Activated CD4-positive, alpha-beta T cell treated with anti-CD3 and anti-CD28 coated beads, Interleukin-2, Interleukin-6, amounts not matched to agents 100 ng/mL and 50 ng/mL, durations not matched to agents 16 hours and 8 hours (primary cell): Measurements from ENCODE around the gene GNG13.

ENCODE experiments used
- DNase-seq: peaks from one replicate; pipeline ENCODE4 v3.0.0-alpha.2; 2020

The GNG13 gene

DNA sequence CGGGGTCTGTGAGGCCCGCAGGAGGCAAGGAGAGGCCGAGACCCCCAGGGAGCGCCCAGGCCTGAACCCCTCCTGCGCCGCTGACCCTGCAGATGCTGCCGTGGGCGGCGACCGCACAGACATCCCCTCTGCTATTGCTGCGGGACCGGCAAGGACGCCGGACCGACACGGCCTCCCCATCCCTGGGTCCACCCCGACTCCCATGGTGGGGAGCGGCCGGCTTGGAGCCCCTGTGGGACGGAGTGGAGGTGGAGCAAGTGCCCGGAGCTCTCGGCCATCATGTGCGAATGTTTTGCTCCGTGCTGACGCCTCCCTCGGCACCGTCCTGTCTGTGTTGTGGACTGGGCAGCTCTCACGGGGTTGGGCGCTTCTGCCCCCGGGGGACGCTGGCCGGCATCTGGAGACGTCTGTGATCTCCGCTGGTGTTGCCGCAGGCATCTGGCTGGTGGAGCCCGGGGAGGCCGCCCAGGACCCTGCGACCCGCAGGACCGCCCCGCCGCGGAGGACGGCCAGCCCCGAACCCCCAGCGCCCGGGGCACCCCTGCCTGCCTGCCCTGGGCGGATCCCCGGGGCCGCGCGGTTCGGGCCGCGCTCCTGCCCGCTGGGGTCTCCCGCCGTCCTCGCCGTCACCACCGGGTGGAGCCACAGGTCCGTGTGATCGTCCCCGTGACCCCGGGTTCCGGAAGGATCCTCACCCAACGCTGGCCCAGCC, 12.8 kb upstream of the GNG13 start:
- DNase-seq = peak; percentile 64

- no peak for DNase-seq
These were observed 7.5 kb upstream of the GNG13 start for GRCh38 chr16:808085-808386.

- DNase-seq = peak; percentile 94
These were observed 7.0 kb upstream of the GNG13 start for GRCh38 chr16:807347-808084.

GRCh38 chr16:805474-805873, 4.9 kb upstream of the GNG13 start:
- DNase-seq = no peak

GRCh38 chr16:804193-805048, 3.9 kb upstream of the GNG13 start:
- DNase-seq = no peak

- DNase-seq = no peak
These were observed 3.2 kb upstream of the GNG13 start for GRCh38 chr16:803754-804080.

DNA sequence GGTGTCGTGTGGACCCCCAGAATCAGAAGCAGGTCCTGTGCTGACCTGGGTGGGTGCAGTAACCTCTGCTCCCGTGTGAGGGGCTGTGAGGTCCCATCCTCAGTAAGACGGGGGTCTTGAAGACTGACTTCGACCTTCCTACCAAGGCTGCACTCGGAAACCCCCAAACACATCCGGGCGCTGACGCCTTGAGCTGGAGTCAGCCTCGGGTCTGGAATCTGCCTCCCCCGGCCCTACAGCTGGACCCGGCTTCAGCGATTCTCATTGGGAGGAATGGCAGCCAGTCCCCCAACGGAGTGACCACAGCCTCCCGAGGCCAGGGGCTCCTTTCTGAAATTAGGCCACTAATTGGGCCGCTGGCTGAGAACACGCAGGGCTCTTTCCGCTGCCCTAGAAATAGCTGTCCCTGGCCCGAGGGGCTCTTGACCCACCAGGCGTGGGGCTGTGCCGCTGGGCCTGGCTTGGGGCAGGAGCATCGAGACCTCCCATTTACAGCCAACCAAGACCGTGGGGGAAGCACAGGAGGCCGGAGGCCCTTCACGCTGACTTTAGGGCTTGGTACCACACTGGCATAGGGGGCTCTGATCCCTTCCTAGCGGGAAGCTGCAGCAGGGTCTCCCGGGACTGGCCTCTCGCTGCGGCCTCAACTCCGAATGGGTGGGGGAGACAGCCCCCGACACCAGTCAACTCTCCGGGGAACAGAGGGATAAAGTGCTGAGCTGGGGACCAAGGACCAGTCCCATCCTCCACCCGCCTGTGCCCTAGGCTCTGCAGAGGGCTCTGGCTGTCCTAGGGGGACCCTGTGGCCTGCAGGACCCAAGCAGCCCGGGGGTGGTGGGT, 2.6 kb upstream of the GNG13 start:
- no peak for DNase-seq

DNA sequence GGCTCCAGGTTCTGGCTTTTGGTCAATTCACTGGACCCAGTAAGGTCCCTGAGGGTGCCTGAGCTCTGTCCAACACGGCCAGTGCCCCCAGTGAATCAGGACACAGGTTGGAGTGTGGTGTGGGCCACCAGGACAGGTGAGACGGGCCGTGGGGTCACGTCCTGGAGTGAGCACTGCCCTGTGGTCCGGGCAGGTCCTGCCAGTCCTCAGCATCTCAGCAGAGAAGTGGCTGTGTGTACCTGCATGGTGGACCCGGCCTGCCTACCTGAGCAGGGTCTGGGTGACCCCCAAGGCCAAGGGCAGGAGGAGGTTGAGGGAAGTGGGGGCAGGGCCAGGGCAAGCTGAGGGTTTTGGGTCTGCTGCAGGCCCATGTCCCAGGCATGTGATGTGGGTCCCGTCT, 1.9 kb upstream of the GNG13 start:
- no peak for DNase-seq

DNA sequence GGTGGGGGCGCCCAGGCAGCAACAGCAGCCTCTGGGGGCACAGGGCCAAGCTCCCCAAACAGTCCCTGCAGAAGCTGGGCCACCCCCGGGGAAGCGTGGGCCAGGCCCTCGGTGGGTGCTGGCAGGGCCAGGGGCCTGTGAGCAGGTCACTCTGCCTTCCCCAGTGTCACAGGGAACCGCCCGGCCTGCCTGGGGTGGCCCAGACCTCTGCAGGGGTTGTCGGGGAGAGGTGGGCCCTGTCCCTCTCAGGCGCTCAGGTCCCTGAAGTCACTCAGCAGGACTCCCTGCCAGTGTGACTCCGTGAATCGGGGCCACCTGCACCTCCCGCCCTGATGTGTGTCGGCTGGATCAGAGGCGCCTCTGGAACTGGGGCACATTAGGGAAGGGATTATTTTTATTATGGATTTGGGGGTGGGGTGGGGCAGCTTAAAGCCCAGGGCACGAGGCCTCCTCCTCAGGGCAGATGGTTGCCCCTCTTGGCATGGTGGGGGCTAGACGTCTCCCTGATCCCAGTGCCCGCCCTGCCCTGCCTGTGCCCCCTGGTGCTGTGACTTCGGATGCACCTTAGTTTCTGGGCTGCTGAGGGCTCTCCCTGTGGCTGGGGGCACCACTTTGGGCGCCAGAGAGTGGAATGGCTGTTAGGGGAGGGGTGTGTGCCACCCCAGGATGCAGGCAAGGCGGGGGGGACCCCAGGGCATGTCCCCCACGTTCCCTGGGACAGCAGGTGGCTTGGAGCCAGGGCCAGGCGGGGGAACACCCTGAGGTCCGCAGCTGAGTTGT, 1.2 kb upstream of the GNG13 start:
- DNase-seq = no peak

- no peak for DNase-seq
These were observed 439 bp upstream of the GNG13 start for GRCh38 chr16:800834-801511.

- DNase-seq = no peak
These were observed 1.2 kb downstream of the GNG13 start for GRCh38 chr16:799111-799947.

GRCh38 chr16:798666-799065, 1.9 kb downstream of the GNG13 start:
- DNase-seq = no peak

GRCh38 chr16:797686-798085, 2.8 kb downstream of the GNG13 start:
- no peak for DNase-seq

DNA sequence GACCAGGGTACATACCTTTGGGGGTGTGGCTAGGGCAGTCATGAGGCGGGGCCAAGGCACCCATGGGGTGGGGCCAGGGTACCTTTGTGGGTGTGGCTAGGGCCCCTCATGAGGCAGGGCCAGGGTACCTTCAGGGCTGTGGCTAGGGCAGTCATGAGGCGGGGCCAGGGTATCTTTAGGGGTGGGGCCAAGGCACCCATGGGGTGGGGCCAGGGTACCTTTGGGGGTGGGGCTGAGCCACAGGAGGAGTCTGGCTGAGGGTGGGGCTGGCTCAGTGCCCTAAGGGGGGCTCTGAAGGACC, 3.5 kb downstream of the GNG13 start:
- peak; percentile 55 for DNase-seq

- no peak for DNase-seq
These were observed 4.0 kb downstream of the GNG13 start for GRCh38 chr16:796296-797119.

DNA sequence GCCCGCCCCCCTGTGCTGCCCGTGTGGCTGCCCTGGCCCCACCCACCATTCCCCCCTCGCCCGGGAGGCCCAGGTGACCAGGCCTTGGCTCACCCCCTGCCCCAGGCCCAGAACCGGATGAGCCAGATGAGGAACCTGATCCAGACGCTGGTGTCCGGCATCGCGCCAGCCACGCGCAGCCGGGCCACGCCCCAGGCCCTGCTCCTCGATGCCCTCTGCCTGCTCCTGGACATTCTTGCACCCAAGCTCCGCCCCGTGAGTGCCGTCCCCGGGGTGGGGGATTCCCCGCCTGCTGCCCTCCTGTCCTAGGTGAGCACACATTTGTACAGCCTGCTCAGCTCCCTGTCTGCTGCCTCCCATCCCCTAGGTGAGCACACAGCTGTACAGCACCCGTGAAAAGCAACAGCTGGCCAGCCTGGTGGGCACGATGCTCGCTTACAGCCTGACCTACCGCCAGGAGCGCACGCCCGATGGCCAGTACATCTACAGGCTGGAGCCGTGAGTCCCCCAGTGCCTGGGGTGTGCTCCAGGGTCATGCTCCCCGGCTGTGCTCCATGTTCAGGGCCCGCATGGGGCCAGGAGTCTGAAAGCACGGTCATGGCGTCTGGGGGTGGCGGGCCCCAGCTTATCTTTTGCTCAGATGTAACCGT, 4.8 kb downstream of the GNG13 start:
- DNase-seq = no peak

GRCh38 chr16:794853-795466, 5.6 kb downstream of the GNG13 start:
- no peak for DNase-seq

DNA sequence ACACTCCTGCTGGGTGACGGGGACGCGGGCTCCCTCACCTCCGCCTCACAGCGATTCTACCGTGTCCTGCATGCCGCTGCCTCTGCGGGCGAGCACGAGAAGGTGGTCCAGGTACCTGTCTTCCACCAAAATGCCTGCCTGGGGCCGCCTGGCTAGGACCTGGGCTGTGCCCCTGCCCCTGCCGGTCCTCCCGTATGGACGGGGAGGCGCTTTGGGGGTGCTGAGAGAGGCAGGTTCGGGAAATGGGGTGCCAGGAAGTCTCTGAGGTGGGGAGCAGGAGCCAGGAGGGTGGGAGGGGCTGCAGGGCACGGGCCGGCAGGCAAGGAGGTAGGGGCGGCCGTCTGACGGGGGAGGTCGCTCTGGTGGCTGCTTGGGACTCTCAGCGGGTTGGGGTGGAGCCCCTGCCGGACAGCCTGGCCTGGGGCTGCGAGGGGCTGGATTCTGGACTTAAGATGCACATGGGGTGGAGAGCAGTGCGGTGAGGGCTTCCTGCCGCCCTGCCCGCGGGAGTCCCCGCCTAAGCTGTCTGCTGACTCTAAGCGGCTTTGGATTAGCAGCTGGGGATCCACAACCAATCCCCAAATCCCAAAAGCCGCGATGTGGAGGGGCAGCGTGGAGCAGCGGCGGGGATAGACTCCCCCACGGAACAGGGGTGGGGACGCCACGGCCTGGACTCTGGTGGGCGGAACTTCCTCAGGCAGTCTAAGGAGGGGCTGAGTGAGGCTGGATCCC, 6.3 kb downstream of the GNG13 start:
- DNase-seq = no peak
